ENCODE results near the gene PNKD. TPM values are rescaled to one million over a fixed set of nuclear protein-coding genes. Genes with fewer than 3 reads are reported as not detected.

Gene PNKD
- total RNA-seq, 4 donors from 2014 or later: 26.1 to 50.4 (median 46.7) TPM

GRCh38 chr2:218262237-218262600, 8.1 kb upstream of the PNKD start:
- TF ChIP-seq, protein P1, sequence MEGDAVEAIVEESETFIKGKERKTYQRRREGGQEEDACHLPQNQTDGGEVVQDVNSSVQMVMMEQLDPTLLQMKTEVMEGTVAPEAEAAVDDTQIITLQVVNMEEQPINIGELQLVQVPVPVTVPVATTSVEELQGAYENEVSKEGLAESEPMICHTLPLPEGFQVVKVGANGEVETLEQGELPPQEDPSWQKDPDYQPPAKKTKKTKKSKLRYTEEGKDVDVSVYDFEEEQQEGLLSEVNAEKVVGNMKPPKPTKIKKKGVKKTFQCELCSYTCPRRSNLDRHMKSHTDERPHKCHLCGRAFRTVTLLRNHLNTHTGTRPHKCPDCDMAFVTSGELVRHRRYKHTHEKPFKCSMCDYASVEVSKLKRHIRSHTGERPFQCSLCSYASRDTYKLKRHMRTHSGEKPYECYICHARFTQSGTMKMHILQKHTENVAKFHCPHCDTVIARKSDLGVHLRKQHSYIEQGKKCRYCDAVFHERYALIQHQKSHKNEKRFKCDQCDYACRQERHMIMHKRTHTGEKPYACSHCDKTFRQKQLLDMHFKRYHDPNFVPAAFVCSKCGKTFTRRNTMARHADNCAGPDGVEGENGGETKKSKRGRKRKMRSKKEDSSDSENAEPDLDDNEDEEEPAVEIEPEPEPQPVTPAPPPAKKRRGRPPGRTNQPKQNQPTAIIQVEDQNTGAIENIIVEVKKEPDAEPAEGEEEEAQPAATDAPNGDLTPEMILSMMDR (IDR thresholded peaks at IDR 0.05; ENCODE audit: low read depth): no peak

DNA sequence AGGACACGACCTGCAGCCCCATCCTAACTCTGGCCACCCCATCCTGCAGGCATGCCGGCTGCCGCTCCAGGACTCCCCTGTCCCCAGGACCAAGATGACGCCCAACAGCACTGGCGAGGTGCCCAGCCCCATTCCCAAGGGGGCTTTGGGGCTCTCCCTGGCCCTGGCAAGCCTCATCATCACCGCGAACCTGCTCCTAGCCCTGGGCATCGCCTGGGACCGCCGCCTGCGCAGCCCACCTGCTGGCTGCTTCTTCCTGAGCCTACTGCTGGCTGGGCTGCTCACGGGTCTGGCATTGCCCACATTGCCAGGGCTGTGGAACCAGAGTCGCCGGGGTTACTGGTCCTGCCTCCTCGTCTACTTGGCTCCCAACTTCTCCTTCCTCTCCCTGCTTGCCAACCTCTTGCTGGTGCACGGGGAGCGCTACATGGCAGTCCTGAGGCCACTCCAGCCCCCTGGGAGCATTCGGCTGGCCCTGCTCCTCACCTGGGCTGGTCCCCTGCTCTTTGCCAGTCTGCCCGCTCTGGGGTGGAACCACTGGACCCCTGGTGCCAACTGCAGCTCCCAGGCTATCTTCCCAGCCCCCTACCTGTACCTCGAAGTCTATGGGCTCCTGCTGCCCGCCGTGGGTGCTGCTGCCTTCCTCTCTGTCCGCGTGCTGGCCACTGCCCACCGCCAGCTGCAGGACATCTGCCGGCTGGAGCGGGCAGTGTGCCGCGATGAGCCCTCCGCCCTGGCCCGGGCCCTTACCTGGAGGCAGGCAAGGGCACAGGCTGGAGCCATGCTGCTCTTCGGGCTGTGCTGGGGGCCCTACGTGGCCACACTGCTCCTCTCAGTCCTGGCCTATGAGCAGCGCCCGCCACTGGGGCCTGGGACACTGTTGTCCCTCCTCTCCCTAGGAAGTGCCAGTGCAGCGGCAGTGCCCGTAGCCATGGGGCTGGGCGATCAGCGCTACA, 7.4 kb upstream of the PNKD start:
- TF ChIP-seq, protein P1 (IDR thresholded peaks at IDR 0.05; ENCODE audit: low read depth): no peak

DNA sequence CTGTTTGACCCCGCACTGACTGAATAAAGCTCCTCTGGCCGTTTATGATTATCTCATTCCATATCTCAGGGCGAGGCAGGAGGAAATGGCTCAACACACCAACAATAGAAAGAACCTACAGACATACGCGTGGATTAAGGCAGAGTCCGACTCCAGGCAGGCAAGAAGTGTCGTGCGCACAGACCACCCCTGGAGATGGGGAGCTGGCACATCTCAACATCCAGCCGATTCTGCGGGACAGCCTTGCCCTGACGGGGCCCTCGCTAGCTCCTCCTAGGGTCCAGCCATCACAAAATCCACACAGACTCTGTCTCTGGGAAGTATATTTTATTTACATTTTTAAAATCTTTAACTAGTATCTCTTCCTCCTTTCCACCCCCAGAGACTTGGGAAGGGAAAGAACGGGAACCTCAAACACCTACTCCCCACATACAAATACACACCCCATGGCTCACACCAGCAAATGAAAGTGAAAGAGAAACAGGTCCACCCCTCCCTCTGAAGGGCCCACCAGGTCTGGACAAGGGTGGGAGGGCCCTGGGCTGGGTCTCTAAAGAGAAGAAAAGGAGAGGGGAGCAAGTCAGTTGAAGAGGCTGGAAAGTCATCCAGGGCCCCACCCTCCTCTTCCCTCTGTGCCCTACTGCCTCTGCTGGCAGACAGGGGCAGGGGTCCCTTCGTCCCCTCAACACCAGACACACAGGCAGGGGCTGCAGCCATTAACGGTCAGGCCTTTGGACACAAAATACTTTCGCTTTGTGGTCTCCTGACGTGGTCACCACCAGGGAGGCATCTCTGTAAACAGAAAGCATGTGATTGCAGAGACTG, 6.3 kb upstream of the PNKD start:
- TF ChIP-seq, protein P1 (IDR thresholded peaks at IDR 0.05; ENCODE audit: low read depth): no peak

DNA sequence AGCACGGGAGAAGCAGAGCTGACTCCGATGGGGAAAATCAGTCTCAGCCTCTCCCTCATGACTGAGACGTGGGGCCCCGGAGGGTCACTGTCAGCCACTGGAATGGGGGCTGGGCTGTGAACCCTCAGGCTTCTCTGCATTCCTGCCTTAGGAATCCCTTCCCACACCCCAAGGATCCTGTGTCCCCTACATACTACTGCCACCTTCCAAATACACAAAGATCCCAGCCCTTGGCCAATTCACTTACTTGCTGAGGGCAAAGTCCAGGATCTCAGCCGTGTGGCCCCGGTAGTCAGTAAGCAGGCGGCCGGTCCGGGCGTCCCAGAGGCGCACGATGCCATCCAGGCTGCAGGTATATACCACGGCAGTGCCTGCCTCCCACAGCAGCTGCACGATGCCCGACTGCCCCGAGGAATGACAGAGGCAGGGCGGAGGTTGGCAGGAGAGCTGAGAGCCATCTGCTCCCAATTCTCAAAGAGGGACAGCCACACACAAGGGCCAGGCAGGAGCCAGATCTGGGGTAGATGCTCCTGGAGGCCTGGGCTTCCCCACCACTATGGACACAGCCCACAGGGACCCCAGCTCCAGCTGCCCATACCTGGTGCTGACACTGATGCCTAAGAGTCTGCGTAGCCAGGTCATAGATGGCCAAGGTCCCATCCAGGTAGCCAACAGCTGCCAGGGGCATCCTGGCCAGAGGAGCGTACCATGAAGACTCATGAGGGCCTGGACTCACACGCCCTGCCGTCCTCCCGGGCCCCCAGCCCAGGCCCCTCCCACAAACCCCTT, 5.4 kb upstream of the PNKD start:
- TF ChIP-seq, protein P1 (IDR thresholded peaks at IDR 0.05; ENCODE audit: low read depth): no peak

DNA sequence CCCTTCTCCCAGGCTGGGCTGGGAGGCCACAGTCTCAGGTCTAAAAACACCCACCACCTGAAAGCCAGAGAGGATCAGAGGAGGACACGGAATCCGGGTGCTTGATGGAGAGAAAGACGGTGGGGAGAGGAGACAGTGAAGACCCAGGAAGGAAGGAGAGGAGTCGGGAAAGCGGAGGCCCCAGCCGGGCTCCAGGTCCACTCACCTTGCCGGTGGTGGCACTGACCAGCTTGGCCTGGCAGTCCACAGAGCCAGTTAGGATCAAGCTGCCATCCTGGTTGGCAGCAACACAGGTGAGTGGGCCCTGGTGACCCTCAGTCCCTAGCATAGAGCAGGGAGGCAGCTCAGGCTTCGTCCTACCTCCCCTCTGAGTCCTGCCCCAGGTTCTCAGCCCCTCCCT, 4.7 kb upstream of the PNKD start:
- TF ChIP-seq, protein P1 (IDR thresholded peaks at IDR 0.05; ENCODE audit: low read depth): no peak

GRCh38 chr2:218266316-218266979, 3.9 kb upstream of the PNKD start:
- TF ChIP-seq, protein P1 (IDR thresholded peaks at IDR 0.05; ENCODE audit: low read depth): no peak

Data from subcutaneous adipose tissue (tissue), 4 donors.